HCT116 (cell line): Measurements from ENCODE around the gene PRRT1.
A peak's percentile ranks its signal among the peaks of the same experiment; 100 is the strongest.

Experiments used
- EGR1 ChIP-seq: IDR thresholded peaks from 2 replicates; pipeline ENCODE4 v1.6.1; 2012; ENCODE audit warnings: low read depth
- POLR2AphosphoS5 ChIP-seq: IDR thresholded peaks from 2 replicates; pipeline ENCODE4 v1.6.1; 2011; ENCODE audit warnings: mild to moderate bottlenecking, low read depth, low read length, moderate library complexity
- RAD21 ChIP-seq: IDR thresholded peaks from 2 replicates; pipeline ENCODE4 v1.6.1; 2012; ENCODE audit warnings: low read depth, mild to moderate bottlenecking
- TF ChIP-seq, protein P1 (sequence below): IDR thresholded peaks from 2 replicates; pipeline ENCODE4 v1.6.1; 2012; ENCODE audit warnings: low read depth
- TF ChIP-seq, protein P2 (sequence below), 3 experiments: fragments of 200-600 bp in 1 of 3; sonication (generic) in 1 of 3; IDR thresholded peaks in 2 of 3; conservative IDR thresholded peaks in 1 of 3; 2 replicates each; pipeline ENCODE4 v1.5.1; 2012 to 2017; ENCODE audit warnings: low read depth in 2 of 3, low read length in 2 of 3, antibody characterized with exemption in 1 of 3, borderline replicate concordance in 1 of 3, control low read depth in 1 of 3, mild to moderate bottlenecking in 1 of 3, mixed read lengths in 1 of 3, mixed run types in 1 of 3, moderate library complexity in 1 of 3; ENCODE audit not compliant: insufficient read depth in 1 of 3

DNA sequence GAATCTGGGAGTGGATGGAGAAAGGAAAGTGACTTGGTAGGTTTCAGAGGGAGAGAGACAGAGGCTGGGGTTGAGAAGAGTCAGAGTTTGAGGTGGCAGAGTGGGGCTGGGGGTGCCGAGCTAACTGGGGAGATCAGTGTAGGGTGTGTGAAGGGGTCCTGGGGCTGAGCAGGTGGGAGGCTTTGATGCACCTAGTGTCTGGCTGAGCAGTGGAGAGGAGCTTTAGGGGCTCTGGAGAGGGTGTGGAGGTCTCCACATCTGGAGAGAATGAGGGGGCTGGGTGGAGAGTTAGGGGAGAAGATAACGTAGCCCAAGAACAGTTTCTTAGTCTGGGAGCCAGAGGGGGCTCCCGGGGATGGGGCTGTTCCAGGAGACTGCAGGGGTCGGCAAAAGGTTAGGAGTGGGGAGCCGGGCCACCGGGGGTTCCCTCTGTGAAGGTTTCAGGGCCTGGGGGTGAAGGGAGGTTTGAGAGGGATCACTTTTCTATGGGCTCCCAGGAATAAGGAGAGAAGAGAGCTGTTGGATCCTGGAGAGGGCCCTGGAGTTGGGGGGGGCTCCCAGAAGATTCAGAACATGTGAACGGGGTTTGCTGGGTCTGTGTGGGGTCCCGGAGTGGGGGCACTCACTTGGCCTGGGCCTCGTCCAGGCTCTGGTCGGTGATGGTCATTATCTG is 37.5 kb upstream of the PRRT1 start:
- TF ChIP-seq POLR2AphosphoS5 (peak; percentile 37), EGR1 (no peak), RAD21 (no peak)
- TF ChIP-seq, protein P1, sequence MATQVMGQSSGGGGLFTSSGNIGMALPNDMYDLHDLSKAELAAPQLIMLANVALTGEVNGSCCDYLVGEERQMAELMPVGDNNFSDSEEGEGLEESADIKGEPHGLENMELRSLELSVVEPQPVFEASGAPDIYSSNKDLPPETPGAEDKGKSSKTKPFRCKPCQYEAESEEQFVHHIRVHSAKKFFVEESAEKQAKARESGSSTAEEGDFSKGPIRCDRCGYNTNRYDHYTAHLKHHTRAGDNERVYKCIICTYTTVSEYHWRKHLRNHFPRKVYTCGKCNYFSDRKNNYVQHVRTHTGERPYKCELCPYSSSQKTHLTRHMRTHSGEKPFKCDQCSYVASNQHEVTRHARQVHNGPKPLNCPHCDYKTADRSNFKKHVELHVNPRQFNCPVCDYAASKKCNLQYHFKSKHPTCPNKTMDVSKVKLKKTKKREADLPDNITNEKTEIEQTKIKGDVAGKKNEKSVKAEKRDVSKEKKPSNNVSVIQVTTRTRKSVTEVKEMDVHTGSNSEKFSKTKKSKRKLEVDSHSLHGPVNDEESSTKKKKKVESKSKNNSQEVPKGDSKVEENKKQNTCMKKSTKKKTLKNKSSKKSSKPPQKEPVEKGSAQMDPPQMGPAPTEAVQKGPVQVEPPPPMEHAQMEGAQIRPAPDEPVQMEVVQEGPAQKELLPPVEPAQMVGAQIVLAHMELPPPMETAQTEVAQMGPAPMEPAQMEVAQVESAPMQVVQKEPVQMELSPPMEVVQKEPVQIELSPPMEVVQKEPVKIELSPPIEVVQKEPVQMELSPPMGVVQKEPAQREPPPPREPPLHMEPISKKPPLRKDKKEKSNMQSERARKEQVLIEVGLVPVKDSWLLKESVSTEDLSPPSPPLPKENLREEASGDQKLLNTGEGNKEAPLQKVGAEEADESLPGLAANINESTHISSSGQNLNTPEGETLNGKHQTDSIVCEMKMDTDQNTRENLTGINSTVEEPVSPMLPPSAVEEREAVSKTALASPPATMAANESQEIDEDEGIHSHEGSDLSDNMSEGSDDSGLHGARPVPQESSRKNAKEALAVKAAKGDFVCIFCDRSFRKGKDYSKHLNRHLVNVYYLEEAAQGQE: no peak
- TF ChIP-seq, protein P2, sequence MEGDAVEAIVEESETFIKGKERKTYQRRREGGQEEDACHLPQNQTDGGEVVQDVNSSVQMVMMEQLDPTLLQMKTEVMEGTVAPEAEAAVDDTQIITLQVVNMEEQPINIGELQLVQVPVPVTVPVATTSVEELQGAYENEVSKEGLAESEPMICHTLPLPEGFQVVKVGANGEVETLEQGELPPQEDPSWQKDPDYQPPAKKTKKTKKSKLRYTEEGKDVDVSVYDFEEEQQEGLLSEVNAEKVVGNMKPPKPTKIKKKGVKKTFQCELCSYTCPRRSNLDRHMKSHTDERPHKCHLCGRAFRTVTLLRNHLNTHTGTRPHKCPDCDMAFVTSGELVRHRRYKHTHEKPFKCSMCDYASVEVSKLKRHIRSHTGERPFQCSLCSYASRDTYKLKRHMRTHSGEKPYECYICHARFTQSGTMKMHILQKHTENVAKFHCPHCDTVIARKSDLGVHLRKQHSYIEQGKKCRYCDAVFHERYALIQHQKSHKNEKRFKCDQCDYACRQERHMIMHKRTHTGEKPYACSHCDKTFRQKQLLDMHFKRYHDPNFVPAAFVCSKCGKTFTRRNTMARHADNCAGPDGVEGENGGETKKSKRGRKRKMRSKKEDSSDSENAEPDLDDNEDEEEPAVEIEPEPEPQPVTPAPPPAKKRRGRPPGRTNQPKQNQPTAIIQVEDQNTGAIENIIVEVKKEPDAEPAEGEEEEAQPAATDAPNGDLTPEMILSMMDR (IDR thresholded peaks at IDR 0.05 in 2 of 3, conservative IDR thresholded peaks at IDR 0.05 in 1 of 3; ENCODE audit: borderline replicate concordance in 1 of 3, insufficient read depth in 1 of 3, low read depth in 2 of 3, low read length in 2 of 3): no peak
